ENCODE results near the gene TEAD2.

Gene TEAD2

DNA sequence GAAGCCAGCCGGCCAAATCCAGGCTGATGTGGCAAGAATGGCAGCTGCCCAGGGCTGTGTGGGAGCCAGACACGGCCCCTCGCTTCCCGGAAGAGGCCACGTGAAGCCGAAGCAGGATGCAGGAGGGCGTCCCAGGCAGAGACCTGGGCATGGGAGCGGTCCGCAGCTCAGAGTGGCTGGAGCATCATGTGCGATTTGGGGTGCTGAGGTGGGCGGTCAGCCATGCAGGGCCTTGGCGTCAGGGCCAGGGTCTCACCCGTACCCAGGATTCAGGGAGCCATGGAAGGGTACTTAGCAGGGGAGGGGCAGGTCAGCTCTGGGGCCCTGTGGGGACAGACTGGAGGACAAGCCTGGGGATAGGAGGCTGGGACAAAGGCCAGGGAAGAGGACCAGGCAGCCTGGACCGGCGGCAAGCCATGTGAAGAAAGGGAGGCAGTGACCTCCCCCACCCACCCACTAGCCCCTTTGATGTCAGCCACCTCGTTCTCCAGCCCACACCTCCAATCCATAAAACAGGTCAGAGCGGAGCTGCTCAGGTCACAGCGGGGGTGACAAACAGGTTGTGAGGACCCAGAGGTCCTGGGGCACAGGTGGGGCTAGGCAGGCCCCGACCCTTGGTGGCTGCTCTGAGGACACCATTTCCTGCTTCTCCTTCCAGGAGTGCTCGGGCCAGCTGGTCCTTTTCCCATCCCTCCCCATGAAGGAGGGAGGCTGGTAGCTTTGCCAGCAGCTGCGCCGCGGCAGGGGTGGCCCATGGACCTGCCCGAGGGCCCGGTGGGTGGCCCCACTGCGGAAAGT is 28.1 kb upstream of the TEAD2 start:
- Histone ChIP-seq H3K36me3 (ENCODE audit: control insufficient read depth, insufficient read depth, low read length) (no peaks in the 10 kb centered on the region), H3K27me3 (replicated peaks; ENCODE audit: control insufficient read depth, insufficient read depth, low read length) (no peaks in the 10 kb centered on the region), H3K4me3 (replicated peaks; ENCODE audit: low read depth, low read length) (no peak overlapping the region)
- TF ChIP-seq CTCF (IDR thresholded peaks at IDR 0.05; ENCODE audit: insufficient read depth, low read length, poor library complexity, severe bottlenecking) = no peak
- DNase-seq (ENCODE audit: extremely low read depth, insufficient read length) = no peak

DNA sequence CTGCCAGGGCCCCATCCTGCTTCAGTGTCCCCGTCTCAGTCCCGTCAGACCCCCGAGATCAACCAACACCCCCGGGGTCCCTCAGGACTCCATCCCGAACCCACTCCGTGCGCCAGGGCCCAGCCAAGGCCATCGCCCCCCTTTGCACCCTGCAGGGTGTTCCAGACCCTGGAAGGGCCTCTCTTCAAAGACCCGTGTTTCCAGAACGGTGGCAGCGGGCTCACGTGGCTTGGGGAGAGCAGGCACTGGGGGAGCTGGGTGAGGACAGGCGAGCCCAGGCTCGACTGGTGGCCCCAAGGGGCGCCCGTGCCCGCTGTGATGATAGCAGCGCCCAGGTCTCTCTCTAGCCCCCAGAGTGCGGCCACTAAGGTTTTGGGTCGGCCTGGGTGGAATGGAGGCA is 27.2 kb upstream of the TEAD2 start:
- no peak for DNase-seq (ENCODE audit: extremely low read depth, insufficient read length)
- no peaks in the 10 kb centered on the region for H3K36me3 ChIP-seq (ENCODE audit: control insufficient read depth, insufficient read depth, low read length)
- H3K4me3 ChIP-seq (replicated peaks; ENCODE audit: low read depth, low read length) = no peak overlapping the region
- no peaks in the 10 kb centered on the region for H3K27me3 ChIP-seq (replicated peaks; ENCODE audit: control insufficient read depth, insufficient read depth, low read length)
- no peak for TF ChIP-seq CTCF (IDR thresholded peaks at IDR 0.05; ENCODE audit: insufficient read depth, low read length, poor library complexity, severe bottlenecking)

DNA sequence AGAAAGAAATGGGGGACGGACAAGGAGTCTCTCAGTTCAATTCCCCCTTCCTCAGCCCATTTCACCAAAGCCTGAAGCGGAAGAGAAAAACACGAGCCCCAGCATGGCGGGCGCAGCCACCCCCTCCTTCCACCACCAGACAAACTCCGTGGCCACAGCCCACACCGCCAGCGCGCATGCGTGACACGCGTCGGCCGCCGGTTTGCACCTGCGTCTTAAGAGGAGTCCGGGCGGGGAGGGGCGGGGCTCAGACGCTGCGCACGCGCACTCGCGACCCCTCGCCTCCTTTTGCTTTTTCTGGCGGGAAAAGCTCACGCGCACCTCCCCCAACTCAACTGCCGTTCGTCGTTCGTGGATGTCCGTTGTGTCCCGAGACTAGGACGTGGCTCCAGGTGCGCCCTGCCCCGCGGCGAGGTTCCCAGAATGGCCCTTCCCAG is 25.7 kb upstream of the TEAD2 start, which contains the start of gene KASH5:
KASH5 (plus strand) TSS at position 314 of the 437 bp plus-strand sequence. CDS start 2,635 bp downstream, outside the sequence.
- Histone ChIP-seq H3K27me3 (replicated peaks; ENCODE audit: control insufficient read depth, insufficient read depth, low read length) (no peaks in the 10 kb centered on the region), H3K36me3 (ENCODE audit: control insufficient read depth, insufficient read depth, low read length) (no peaks in the 10 kb centered on the region), H3K4me3 (replicated peaks; ENCODE audit: low read depth, low read length) (peak within 1 kb of the TSS; percentile 33)
- no peak for TF ChIP-seq CTCF (IDR thresholded peaks at IDR 0.05; ENCODE audit: insufficient read depth, low read length, poor library complexity, severe bottlenecking)
- DNase-seq (ENCODE audit: extremely low read depth, insufficient read length) = peak; percentile 96

DNA sequence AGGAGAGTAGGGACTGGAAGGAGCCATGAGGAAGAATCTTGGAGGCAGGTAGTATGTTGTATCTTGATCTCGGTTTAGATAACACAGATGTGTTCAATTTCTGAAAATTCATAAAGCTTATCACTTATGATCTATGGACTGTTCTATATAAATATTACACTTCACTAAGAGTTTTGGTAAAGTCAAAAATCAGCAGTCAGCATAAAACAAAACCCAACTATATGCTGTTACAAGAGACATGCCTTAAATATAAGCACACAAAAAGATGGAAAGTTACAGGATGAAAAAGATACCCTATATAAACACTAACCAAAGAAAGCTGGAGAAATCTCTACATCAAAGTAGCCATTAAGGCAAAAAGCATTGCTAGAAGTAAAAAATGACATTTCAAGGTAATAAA is 21.4 kb upstream of the TEAD2 start:
- no peak for TF ChIP-seq CTCF (IDR thresholded peaks at IDR 0.05; ENCODE audit: insufficient read depth, low read length, poor library complexity, severe bottlenecking)
- no peaks in the 10 kb centered on the region for H3K27me3 ChIP-seq (replicated peaks; ENCODE audit: control insufficient read depth, insufficient read depth, low read length)
- no peak for DNase-seq (ENCODE audit: extremely low read depth, insufficient read length)
- H3K4me3 ChIP-seq (replicated peaks; ENCODE audit: low read depth, low read length) = no peak overlapping the region
- no peaks in the 10 kb centered on the region for H3K36me3 ChIP-seq (ENCODE audit: control insufficient read depth, insufficient read depth, low read length)

DNA sequence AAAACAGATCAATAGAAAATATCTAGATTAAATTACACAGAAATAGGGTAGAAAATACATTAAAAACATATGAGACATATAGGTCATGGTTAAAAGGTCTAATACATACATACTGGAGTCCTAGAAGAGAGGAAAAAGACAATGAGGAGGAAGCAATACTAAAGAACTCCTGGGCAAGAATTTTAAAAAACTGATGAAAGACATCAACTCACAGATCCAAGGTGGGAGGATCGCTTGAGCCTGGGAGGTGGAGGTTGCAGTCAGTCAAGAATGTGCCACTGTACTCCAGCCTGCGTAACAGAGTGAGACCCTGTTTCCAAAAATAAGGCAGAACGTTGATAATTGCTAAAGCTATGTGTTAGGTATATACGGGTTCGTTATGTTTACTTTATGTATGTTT is 20.4 kb upstream of the TEAD2 start:
- TF ChIP-seq CTCF (IDR thresholded peaks at IDR 0.05; ENCODE audit: insufficient read depth, low read length, poor library complexity, severe bottlenecking) = no peak
- no peak overlapping the region for H3K4me3 ChIP-seq (replicated peaks; ENCODE audit: low read depth, low read length)
- no peaks in the 10 kb centered on the region for H3K36me3 ChIP-seq (ENCODE audit: control insufficient read depth, insufficient read depth, low read length)
- H3K27me3 ChIP-seq (replicated peaks; ENCODE audit: control insufficient read depth, insufficient read depth, low read length) = no peaks in the 10 kb centered on the region
- DNase-seq (ENCODE audit: extremely low read depth, insufficient read length) = no peak
